Measurements from ENCODE around the gene QRFP.

QRFP gene

DNA sequence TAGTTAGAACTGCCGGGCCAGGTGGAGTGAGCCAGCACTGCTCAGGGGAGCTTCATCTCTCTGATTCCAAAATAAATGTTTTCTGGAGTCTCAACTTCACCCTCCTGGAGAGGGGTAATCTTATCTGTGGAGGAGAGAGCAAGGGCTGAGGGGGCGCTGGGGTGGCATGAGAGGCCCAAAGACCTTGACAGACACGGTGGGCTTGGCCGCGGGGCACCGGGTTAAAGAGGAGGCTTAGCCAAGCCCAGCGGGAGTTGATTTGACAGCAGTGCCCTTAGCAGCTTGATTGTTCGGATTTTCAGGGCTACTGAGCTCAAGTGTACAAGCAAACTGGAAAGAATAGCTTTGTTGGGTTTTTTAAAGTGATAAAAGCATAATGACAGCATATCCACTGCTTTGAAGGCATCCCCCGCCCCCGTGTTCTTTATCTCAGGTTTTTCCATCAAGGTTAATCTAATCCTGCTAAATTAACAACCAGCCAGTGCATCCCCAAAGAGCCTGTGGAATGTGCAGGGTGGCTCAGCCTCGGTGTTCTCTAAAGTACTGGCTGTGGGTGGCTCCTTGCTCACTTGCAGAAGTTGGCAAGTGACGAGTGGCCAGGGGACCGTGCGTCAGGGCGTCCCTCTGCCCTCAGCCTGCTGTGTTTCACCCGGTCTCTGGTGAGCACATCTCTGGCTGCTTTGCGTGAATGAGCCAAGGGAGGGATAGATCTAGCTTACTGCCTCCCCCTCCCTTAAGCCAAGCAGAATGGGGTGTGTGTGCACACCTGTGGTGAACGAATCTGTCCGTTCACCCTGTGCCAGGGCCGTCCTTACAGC, 5.5 kb downstream of the QRFP start:
- no peak for DNase-seq

DNA sequence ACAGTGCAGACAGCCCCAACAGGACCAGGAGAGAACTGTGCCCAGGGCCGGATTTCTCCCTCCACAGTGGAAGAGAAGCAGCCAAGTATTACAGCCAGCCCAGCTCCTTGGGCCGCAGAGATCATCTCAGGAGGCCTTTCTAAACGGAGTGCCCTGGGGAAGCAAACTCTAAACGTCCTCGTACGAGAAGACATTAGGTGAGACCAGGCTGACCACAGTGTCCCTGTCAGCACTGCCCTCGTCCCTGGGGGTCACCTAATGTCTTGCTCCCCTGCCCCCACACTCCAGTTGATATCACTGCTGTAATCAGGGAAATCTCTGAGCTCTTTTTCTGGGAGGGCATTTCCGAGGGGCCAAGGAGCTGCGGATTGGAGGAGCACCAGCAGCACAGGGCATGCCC, 6.5 kb downstream of the QRFP start:
- no peak for DNase-seq

DNA sequence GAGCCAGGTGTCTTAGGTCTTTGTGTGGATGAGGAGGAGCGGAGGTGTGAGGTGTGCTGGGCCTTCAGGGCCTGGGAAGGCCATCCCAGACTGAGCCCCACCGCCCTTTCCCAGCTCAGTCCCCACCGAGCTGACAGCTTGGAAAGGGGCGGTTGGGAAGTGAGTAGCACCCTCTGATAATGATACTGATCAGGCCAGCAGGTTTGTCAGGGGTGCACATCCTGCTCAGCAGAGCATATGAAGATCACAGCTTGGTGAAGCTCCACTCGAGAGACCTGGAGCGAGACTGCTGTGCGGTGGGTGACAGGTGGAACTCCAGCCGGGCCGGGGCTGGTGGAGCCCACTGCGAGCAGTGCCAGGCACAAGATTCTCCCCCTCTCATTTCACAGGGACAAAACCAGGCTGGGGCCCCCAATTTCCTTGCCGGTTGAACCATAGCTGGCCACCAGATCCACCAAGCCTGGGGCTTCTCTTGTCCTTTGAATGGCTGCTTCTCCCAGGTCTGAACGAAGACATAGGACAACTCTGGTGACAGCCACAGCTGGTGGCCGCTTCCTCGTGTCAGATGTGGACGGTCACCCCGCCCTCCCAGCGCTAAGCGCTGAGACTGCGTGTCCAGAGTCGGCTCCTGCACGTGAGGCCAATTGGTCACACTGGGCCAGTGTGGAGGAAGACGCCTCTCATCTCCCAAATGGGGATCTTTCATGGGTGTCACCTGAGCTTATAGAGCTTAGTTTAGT, 8.3 kb downstream of the QRFP start:
- DNase-seq: no peak

DNA sequence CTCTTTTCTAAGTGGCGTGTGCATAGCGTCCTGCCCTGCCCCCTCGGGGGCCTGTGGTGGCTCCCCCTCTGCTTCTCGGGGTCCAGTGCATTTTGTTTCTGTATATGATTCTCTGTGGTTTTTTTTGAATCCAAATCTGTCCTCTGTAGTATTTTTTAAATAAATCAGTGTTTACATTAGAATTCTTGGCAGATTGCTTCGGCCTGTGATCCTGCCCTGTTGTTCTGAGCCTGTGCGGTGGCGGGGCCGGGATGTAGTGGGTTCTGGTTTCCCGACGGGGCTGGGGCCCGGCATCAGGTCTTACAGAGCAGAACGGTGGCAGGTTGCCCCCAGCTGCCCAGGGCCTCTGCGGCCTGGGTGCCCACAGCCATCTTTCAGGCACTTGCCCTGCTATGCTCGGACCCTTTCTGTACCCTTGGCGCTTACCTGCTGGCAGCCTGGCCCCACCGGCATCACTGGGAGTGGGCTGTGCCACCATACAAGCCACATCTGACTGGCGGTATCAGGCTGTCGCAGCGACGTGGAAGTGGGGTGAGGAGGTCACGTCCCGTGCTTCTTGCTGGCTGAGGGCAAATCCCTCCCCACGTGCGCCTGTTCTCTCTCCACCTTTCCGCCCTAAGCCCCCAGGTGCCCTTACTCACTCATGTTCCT, 9.0 kb downstream of the QRFP start:
- no peak for DNase-seq

DNA sequence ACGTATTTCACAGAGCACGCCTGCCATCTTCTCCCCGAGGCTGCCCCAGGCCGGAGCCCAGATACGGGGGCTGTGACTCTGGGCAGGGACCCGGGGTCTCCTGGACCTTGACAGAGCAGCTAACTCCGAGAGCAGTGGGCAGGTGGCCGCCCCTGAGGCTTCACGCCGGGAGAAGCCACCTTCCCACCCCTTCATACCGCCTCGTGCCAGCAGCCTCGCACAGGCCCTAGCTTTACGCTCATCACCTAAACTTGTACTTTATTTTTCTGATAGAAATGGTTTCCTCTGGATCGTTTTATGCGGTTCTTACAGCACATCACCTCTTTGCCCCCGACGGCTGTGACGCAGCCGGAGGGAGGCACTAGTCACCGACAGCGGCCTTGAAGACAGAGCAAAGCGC, 9.6 kb downstream of the QRFP start:
- no peak for DNase-seq

DNA sequence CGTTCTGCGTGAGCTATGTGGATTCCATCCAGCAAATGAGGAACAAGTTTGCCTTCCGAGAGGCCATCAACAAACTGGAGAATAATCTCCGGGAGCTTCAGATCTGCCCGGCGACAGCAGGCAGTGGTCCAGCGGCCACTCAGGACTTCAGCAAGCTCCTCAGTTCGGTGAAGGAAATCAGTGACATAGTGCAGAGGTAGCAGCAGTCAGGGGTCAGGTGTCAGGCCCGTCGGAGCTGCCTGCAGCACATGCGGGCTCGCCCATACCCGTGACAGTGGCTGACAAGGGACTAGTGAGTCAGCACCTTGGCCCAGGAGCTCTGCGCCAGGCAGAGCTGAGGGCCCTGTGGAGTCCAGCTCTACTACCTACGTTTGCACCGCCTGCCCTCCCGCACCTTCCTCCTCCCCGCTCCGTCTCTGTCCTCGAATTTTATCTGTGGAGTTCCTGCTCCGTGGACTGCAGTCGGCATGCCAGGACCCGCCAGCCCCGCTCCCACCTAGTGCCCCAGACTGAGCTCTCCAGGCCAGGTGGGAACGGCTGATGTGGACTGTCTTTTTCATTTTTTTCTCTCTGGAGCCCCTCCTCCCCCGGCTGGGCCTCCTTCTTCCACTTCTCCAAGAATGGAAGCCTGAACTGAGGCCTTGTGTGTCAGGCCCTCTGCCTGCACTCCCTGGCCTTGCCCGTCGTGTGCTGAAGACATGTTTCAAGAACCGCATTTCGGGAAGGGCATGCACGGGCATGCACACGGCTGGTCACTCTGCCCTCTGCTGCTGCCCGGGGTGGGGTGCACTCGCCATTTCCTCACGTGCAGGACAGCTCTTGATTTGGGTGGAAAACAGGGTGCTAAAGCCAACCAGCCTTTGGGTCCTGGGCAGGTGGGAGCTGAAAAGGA, 10.9 kb downstream of the QRFP start:
- DNase-seq: no peak

DNA sequence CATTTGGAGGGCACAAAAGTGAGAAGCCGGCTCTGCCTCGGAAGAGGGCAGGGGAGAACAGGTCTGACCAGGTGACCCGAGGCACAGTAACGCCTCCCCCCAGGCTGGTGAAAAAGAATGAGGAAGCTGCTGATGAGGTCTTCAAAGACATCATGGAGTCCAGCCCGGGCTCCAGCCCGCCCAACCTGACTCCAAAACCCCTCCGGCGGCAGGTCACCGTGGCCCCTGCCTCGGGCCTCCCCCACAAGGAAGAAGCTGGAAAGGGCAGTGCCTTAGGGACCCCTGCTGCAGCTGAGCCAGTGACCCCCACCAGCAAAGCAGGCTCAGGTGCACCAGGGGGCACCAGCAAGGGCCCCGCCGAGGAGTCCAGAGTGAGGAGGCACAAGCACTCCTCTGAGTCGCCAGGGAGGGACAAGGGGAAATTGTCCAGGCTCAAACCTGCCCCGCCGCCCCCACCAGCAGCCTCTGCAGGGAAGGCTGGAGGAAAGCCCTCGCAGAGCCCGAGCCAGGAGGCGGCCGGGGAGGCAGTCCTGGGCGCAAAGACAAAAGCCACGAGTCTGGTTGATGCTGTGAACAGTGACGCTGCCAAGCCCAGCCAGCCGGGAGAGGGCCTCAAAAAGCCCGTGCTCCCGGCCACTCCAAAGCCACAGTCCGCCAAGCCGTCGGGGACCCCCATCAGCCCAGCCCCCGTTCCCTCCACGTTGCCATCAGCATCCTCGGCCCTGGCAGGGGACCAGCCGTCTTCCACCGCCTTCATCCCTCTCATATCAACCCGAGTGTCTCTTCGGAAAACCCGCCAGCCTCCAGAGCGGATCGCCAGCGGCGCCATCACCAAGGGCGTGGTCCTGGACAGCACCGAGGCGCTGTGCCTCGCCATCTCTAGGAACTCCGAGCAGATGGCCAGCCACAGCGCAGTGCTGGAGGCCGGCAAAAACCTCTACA, 11.8 kb downstream of the QRFP start:
- no peak for DNase-seq

DNA sequence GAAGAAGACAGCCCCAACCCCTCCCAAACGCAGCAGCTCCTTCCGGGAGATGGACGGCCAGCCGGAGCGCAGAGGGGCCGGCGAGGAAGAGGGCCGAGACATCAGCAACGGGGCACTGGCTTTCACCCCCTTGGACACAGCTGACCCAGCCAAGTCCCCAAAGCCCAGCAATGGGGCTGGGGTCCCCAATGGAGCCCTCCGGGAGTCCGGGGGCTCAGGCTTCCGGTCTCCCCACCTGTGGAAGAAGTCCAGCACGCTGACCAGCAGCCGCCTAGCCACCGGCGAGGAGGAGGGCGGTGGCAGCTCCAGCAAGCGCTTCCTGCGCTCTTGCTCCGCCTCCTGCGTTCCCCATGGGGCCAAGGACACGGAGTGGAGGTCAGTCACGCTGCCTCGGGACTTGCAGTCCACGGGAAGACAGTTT, 12.5 kb downstream of the QRFP start:
- DNase-seq: no peak

DNA sequence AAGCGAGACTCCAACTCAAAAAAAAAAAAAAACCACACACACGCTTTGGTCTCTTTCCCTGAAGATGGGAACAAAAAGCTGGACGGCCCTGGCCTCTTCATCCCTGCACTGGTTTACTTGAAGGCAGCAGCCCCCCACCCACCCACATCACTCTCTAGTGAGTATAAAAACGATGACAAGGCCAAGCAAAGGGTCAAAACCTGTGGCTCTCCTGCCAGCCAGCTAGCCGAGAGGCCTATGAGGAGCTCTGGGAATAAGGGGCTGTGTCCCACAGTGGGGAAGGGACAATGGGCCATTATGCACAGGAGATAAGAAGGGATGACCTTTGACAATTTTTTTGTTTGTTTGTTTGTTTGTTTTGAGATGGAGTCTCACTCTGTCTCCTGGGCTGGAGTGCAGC, 13.1 kb downstream of the QRFP start:
- DNase-seq: no peak

DNA sequence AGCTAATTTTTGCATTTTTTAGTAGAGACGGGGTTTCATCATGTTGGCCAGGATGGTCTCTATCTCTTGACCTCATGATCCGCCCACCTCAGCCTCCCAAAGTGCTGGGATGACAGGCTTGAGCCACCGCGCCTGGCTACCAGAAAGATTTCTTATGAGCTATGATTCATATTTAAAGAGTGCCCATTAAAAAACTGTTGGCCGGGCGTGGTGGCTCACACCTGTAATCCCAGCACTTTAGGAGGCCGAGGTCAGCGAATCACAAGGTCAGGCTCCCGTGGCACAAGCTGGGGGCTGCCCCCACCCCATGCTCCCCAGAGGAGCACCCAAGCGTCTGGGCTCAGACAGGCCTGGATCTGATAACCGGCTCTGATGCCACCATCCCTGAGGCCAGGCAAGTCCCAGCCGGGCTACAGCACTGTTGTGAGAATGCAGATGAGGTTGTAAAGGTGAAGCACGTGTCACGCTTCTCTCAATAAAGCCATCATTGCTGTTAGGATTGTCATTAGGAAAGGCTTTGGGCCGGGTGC, 13.9 kb downstream of the QRFP start:
- no peak for DNase-seq

DNA sequence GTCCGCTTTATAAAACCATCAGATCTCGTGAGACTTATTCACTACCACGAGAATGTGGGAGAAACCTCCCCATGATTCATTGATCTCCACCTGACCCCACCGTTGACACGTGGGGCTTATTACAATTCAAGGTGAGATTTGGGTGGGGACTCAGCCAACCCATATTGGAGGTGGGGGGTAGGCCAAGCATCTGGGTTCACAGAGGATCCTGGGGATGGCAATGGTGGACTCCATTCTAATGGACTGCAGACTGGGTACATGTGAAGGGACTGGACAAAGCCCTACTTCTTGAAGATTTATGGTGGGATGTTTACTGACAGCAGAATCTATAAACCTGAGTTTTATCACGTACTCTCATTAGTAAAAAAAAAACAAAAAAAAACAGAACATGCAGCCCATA, 15.1 kb downstream of the QRFP start:
- no peak for DNase-seq

DNA sequence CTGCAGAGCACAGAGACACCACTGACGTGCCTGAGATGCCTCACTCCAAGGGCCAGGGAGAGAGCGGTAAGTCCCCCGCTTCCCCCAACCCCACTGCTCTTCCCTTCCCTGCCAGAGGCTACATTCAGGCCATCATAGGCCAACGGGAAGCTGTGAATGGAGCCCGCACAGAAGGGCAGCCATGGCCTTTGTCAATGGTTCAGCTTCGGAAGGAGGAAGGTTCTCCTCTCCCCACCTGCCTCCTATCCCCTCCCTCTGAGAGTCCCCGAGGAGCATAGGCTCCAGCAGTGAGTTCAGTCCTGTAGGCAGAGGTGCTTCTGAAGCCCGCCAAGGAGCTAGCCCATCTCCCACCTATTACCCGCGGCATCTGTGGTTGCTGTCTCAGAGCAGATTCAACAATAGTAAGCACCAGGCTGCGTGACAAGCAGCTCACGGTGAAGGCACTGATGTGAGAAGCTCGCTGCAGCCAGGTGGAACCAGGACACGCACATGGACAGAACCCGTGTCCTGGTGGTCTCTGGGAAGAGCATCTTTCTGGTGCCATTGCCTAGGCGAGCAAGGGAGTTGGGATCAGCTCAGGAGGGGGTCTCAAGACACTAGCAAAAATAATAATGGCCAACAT, 15.9 kb downstream of the QRFP start:
- DNase-seq: no peak

DNA sequence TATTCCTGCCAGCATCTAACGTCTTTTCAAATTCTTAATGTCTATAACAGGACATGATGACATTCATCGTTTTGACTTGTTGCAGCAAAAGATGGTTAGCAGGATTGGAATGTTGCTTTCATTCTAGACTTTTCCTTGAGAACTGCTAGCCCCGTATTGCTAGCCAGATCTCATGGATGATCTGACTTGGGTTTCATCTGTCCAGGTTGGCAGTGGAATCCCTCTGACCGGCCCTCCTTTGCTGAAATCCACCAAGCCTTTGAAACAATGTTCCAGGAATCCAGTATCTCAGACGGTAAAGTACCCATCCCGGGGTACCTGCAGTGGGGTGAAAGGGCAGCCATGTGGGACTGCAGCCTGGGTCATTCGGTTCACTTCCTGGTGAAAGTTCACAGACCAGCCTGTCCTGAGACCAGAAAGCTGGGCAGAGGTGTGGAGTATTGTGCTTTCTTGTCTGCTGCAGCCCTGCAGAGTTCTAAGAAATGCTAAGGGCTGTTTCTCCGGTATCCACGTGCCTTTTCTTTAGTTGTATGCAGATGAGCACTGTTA, 16.7 kb downstream of the QRFP start:
- DNase-seq: no peak

DNA sequence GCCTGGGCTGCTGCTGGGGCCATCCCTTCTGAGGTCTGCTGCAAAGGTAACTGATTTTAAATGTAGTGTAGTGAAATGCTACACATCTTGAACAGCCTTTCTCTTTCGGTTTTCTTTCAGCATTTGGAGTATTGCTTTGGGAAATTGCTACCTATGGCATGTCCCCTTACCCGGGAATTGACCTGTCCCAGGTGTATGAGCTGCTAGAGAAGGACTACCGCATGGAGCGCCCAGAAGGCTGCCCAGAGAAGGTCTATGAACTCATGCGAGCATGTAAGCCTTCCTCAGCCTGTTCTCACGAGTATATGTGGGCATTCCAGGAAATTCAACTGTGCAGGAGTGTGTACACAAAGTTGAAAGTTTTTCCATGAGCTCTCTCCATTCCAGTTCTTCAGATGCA, 18.3 kb downstream of the QRFP start:
- no peak for DNase-seq

DNA sequence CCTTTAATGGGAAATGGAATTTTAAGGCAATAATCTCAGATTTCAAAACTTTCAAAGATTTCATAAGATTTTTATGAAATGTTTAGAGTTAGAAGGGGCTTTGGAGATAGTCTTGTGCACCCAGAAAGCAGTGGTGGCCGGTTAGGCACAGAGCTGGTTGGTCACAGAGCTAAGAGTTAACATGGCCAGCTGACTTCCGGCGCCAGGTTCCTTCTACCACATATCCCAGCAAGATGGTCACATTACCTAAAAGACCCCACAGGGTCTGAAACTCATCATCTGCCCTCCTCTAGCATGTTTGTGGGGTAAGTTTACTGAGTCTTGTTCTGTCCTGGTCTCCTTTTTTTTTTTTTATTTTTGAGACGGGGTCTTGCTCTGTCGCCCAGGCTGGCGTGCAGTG, 19.3 kb downstream of the QRFP start:
- no peak for DNase-seq

DNA sequence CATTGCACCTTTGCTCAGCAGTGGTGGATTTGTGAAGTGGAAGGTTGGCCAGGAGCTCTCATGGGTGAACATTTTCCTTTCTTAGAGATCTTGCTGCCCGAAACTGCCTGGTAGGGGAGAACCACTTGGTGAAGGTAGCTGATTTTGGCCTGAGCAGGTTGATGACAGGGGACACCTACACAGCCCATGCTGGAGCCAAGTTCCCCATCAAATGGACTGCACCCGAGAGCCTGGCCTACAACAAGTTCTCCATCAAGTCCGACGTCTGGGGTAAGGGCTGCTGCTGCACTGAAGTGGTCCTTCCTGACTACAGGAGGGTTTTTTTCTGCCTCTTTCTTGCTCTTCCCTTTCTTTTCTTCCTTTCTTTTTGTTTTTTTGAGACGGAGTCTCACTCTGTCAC, 21.8 kb downstream of the QRFP start:
- DNase-seq: no peak

DNA sequence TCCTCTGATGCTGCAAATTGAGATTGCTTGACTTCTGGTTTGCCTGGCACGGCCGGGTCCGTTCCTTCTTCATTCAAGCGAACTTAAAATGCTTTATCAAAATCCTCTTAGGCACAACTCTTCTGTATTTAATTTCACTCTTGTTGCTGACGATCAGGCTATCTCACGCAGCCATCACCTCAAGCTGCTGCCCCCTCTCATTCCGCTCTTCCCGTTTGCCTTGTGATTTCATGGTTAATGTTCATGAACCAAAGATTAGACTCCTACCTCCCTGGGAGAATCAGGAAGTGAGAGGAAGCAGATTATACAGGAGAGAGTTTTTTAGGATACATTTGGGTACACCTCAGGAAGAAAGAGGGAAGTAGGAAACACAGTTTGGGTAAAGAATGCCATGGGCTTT, 22.6 kb downstream of the QRFP start:
- no peak for DNase-seq

DNA sequence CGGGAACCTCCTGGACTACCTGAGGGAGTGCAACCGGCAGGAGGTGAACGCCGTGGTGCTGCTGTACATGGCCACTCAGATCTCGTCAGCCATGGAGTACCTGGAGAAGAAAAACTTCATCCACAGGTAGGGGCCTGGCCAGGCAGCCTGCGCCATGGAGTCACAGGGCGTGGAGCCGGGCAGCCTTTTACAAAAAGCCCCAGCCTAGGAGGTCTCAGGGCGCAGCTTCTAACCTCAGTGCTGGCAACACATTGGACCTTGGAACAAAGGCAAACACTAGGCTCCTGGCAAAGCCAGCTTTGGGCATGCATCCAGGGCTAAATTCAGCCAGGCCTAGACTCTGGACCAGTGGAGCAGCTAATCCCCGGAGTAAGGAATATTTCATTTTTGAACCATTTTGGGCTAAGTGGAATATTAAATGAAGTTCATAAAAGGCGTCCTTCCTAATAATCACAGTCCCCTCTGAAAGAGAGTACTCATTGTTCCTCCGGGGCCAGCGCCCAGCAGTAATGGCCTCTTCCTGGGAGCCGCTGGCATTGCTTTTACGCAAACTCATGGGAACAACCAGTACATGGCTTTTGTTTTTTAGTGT, 23.6 kb downstream of the QRFP start:
- DNase-seq: no peak

DNA sequence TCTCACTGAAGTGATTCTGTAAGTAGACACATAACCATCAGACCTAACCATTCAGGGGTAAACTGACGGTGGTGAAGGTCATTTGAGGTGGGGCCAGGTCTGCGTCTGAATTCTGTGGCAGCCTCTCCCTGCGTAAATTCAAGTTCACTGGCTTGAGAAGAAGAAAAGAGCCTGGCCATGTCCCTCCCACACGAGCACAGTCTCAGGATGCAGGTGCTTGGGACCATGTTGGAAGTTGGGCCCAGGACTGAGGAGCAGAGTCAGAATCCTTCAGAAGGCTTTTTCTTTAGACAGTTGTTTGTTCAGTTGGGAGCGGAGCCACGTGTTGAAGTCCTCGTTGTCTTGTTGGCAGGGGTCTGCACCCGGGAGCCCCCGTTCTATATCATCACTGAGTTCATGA, 24.1 kb downstream of the QRFP start:
- no peak for DNase-seq

DNA sequence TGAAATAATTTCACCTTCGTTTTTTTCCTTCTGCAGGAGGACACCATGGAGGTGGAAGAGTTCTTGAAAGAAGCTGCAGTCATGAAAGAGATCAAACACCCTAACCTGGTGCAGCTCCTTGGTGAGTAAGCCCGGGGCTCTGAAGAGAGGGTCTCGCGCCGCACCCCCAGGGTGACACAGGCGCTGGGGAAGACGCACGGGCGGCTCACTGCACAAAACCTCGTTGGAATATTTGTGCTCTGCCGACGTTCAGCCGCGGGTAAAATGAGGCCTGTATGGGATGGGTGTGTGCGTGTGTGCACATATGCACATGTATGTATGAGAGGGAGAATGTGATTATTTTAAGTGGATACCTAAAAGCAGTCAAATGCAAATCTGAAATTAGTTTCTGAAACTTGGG, 24.5 kb downstream of the QRFP start:
- DNase-seq: no peak

Data from NCI-H1417 treated with DMSO at 0.1 percent for 48 hours (cell line).